ENCODE data around the gene PVRIG. TPM values are rescaled to one million over a fixed set of nuclear protein-coding genes. Genes with fewer than 3 reads are reported as not detected.
"Not testable (repeated sequence)": the region's sequence is repeated elsewhere in the genome, so short reads cannot be mapped to it uniquely, and the experiment has no call there.

The PVRIG gene
- total and polyA plus RNA-seq, 2 donors (not counting 1 experiment from before 2014, with no cell fraction given) = 16.2 to 51.2 TPM

DNA sequence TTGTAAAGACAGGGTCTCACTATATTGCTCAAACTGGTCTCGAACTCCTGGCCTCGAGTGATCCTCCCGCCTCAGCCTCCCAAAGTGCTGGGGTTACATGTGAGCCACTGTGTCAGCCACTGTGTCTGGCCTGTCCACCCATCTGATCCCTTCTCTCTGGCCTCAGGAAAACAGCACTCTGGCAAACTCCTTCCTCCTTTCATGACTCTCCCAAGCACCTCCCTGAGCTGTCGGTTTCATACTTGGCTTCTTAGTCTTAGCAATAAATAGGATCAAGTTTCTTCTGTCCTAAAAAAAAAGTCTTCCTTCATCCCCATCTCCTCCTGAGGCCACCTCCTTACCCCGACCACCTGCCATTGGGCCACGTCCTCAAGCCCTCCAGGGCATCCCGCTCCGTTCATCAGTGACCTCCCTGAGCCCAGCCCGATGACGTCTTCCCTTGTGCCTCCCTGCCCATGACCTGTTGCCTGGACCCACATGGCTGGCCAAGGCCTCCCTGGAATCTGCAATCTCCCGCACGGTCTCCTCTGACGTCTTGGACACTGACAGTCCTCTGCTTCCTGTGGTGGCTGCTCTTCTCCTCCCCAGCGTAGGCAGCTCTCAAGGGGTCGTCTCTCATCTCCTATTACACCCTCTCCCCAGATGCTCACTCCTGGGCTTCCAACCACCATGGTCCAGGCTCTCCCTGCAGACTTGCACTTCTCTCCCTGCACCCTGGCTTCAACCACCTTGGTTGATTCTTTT, 26.5 kb downstream of the PVRIG start:
- POLR2A ChIA-PET = interaction anchor here (0.7 to 1.0 kb wide), 3 partner anchors 51 to 168 kb away, joined by 3 read pairs; partner anchors contain the start of gene GPC2
- CTCF ChIA-PET; H4K20me1 ChIP-seq (ENCODE audit: control insufficient read depth, insufficient read depth, low read length, poor library complexity, severe bottlenecking); H3K36me3 ChIP-seq (replicated peaks in 1 of 2; ENCODE audit: control extremely low read depth in 1 of 2, control insufficient read depth in 1 of 2, extremely low read depth in 1 of 2, insufficient read depth in 2 of 2, low read length in 1 of 2); ATAC-seq (ENCODE audit: low read depth); H3K4me3 Mint-ChIP-seq; H3K4me1 ChIP-seq (ENCODE audit: control insufficient read depth in 2 of 2, insufficient read depth in 2 of 2, low read length in 2 of 2); H3K79me2 ChIP-seq (ENCODE audit: control insufficient read depth, insufficient read depth, low read length); H3K4me2 ChIP-seq (replicated peaks; ENCODE audit: low read depth, low read length, poor library complexity, severe bottlenecking); H3K9me3 Mint-ChIP-seq (ENCODE audit: insufficient read depth); H3K9me3 ChIP-seq (ENCODE audit: control extremely low read depth in 1 of 3, control insufficient read depth in 2 of 3, insufficient read depth in 1 of 3, low read length in 2 of 3); intact Hi-C loops (cut with micrococcal nuclease); H3K9ac ChIP-seq (ENCODE audit: low read length); H3K27me3 ChIP-seq (replicated peaks in 1 of 4; ENCODE audit: control extremely low read depth in 1 of 4, control insufficient read depth in 3 of 4, insufficient read depth in 4 of 4, low read length in 3 of 4); DNase-seq; H2AFZ ChIP-seq (ENCODE audit: insufficient read depth, low read depth, low read length, poor library complexity, severe bottlenecking); H3K4me3 ChIP-seq (ENCODE audit: control extremely low read depth in 1 of 5, extremely low read depth in 1 of 5, insufficient read depth in 1 of 5, low read depth in 2 of 5, low read length in 4 of 5); H3K27me3 Mint-ChIP-seq; H3K27ac ChIP-seq (ENCODE audit: low read length in 2 of 2); H3K4me1 Mint-ChIP-seq; H3K27ac Mint-ChIP-seq: not testable (repeated sequence)
- 98% methylated on average over 12 of the region's 15 CpGs for WGBS (ENCODE audit: insufficient coverage)

DNA sequence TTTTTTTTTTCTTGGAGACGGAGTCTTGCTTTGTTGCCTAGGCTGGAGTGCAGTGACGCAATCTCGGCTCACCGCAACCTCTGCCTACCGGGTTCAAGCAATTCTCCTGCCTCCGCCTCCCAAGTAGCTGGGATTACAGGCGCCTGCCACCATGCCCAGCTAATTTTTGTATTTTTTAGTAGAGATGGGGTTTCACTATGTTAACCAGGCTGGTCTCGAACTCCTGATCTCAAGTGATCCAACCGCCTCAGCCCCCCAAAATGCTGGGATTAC, 27.1 kb downstream of the PVRIG start:
- H3K27ac Mint-ChIP-seq = not testable (repeated sequence)

More for the DNA sequence above, 27.1 kb downstream of the PVRIG start:
- H3K27ac ChIP-seq (ENCODE audit: low read length in 2 of 2); H2AFZ ChIP-seq (ENCODE audit: insufficient read depth, low read depth, low read length, poor library complexity, severe bottlenecking); H3K4me2 ChIP-seq (replicated peaks; ENCODE audit: low read depth, low read length, poor library complexity, severe bottlenecking); intact Hi-C loops (cut with micrococcal nuclease); H3K27me3 ChIP-seq (replicated peaks in 1 of 4; ENCODE audit: control extremely low read depth in 1 of 4, control insufficient read depth in 3 of 4, insufficient read depth in 4 of 4, low read length in 3 of 4); H3K36me3 ChIP-seq (replicated peaks in 1 of 2; ENCODE audit: control extremely low read depth in 1 of 2, control insufficient read depth in 1 of 2, extremely low read depth in 1 of 2, insufficient read depth in 2 of 2, low read length in 1 of 2); H4K20me1 ChIP-seq (ENCODE audit: control insufficient read depth, insufficient read depth, low read length, poor library complexity, severe bottlenecking); DNase-seq; H3K79me2 ChIP-seq (ENCODE audit: control insufficient read depth, insufficient read depth, low read length); H3K4me1 Mint-ChIP-seq; ATAC-seq (ENCODE audit: low read depth); CTCF ChIA-PET; H3K9ac ChIP-seq (ENCODE audit: low read length); H3K4me3 ChIP-seq (ENCODE audit: control extremely low read depth in 1 of 5, extremely low read depth in 1 of 5, insufficient read depth in 1 of 5, low read depth in 2 of 5, low read length in 4 of 5); H3K9me3 Mint-ChIP-seq (ENCODE audit: insufficient read depth); H3K9me3 ChIP-seq (ENCODE audit: control extremely low read depth in 1 of 3, control insufficient read depth in 2 of 3, insufficient read depth in 1 of 3, low read length in 2 of 3); H3K27me3 Mint-ChIP-seq; H3K4me3 Mint-ChIP-seq; H3K4me1 ChIP-seq (ENCODE audit: control insufficient read depth in 2 of 2, insufficient read depth in 2 of 2, low read length in 2 of 2): not testable (repeated sequence)
- WGBS (ENCODE audit: insufficient coverage) = 100% methylated on average over 6 of the region's 9 CpGs
- POLR2A ChIA-PET = interaction anchor here (0.7 to 1.0 kb wide), 2 partner anchors 51 to 70 kb away, joined by 3 read pairs; partner anchors contain the start of gene GPC2
